Lower leg skin (tissue), 4 donors: ENCODE results near the gene EYS. TPM values are rescaled to one million over a fixed set of nuclear protein-coding genes. Genes with fewer than 3 reads are reported as not detected.

Source experiments
- DNase-seq, 2 donors: peaks; one replicate each; pipeline ENCODE4 v3.0.0-alpha.2; 2019; ENCODE audit warnings: low spot score in 2 of 2
- H3K4me3 ChIP-seq: fragments of 200-600 bp; sonication (generic); 2 replicates; pipeline ENCODE4 v1.5.1; 2017; ENCODE audit warnings: mild to moderate bottlenecking, low read depth; ENCODE audit not compliant: poor library complexity, severe bottlenecking
- POLR2A ChIP-seq, 2 donors: fragments of 450-650 bp; IDR thresholded peaks; one replicate each; pipeline ENCODE4 v1.6.1; 2016 to 2017; ENCODE audit warnings: antibody characterized with exemption in 2 of 2, mild to moderate bottlenecking in 1 of 2, moderate library complexity in 1 of 2
- WGBS, 2 donors: methylation state at CpG; one replicate each; pipeline ENCODE4 v1.1.5; 2018; 5-methylcytosine and 5-hydroxymethylcytosine counted together
- intact Hi-C: fragments of 100-400 bp; cut with DNase I; formaldehyde crosslinking; loops from one replicate; pipeline ENCODE4 v1.15.0; 2023; ENCODE audit warnings: low total_unique reads
- total RNA-seq, 4 donors: library from RNA; depleted of rRNA; stranded (reverse); fragments of >200 nt; gene quantifications; one replicate each; pipeline ENCODE4 v1.1.0, GENCODE V29; 2016
- TF ChIP-seq, protein P1 (sequence below), 3 donors: fragments of 450-650 bp; IDR thresholded peaks; one replicate each; pipeline ENCODE4 v1.5.1; 2016; ENCODE audit warnings: antibody characterized with exemption in 3 of 3, mild to moderate bottlenecking in 3 of 3, moderate library complexity in 2 of 3

EYS gene
- total RNA-seq, 4 donors from 2014 or later = 0.04 TPM; not detected in 3

DNA sequence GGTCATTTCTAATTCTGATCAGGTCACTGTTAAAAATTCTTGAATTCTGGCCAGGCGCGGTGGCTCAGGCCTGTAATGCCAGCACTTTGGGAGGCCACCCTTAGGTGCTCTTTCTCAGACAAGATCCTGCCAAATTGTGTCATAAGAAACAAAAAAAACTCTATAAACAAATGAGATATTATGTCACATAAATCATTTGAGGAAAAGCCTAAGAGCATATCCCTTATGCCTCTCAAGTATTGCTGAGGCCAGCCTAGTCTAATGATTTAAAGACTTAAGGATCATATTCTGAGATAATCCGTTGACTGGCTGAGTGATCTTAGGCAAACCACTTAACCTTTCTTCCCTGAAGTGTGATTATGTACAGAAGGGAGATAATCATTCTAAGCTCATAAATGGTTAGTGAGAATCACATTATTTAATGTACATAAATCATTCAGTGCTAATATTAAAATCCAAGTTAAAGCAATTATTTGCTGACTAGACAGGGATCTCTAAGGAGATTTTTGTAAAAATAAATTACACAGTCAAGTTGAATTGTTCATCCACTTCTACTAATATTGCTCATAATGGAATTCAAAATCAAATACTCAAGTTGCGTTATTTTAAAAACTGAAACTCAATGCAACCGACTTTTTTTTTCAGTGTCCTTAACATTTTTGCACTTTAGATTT is 1706.1 kb downstream of the EYS start:
- intact Hi-C loops = no loop called here
- no peak overlapping the region for H3K4me3 ChIP-seq
- DNase-seq = no peak
- WGBS, 2 donors = 84 to 86% methylated on average over 5 of the region's 5 CpGs
- TF ChIP-seq, protein P1, sequence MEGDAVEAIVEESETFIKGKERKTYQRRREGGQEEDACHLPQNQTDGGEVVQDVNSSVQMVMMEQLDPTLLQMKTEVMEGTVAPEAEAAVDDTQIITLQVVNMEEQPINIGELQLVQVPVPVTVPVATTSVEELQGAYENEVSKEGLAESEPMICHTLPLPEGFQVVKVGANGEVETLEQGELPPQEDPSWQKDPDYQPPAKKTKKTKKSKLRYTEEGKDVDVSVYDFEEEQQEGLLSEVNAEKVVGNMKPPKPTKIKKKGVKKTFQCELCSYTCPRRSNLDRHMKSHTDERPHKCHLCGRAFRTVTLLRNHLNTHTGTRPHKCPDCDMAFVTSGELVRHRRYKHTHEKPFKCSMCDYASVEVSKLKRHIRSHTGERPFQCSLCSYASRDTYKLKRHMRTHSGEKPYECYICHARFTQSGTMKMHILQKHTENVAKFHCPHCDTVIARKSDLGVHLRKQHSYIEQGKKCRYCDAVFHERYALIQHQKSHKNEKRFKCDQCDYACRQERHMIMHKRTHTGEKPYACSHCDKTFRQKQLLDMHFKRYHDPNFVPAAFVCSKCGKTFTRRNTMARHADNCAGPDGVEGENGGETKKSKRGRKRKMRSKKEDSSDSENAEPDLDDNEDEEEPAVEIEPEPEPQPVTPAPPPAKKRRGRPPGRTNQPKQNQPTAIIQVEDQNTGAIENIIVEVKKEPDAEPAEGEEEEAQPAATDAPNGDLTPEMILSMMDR (IDR thresholded peaks at IDR 0.05) = no peak
- TF ChIP-seq POLR2A (IDR thresholded peaks at IDR 0.05) = no peak

DNA sequence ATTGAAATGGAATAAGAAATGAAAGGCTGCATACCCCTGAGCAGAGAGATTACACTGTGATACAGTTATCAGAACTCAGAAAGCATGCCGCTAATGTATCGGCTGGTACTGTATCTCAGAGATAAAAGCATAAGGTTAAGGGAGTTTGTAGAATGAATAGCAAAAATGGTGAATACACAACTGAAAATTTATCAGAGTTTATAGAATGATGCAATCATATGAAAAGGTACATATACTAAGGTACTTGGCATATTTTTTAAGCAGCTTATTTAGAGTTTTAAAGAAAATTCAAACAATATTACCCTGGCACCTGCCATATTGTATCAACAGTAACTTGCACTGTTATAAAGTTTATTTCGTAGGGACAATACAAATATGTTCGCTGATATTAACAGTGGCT is 1707.4 kb downstream of the EYS start:
- no peak for TF ChIP-seq POLR2A (IDR thresholded peaks at IDR 0.05)
- TF ChIP-seq, protein P1 (IDR thresholded peaks at IDR 0.05) = no peak
- DNase-seq = no peak
- no peak overlapping the region for H3K4me3 ChIP-seq
- WGBS, 2 donors = 93% methylated on average over 4 of the region's 4 CpGs
- intact Hi-C loops = no loop called here

DNA sequence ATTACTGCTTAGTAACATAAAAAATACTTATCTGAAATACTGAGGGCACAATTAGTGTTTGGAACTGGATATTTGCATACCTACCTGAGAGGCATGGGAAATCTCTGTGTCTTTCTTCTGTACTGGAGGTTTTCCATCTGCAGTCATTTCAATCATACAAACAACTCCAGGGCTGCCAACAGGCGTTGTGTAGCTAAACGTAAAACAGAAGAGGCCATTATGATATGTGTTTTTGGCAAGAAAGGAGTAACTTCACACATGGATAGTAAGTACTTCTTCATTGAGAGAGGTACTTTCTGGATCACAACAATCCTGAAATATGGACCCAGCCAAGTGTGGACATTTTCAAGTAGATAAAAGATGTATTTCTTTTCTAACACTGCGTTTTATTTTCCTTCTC is 1708.0 kb downstream of the EYS start:
- intact Hi-C loops = no loop called here
- H3K4me3 ChIP-seq = no peak overlapping the region
- TF ChIP-seq, protein P1 (IDR thresholded peaks at IDR 0.05) = no peak
- no peak for TF ChIP-seq POLR2A (IDR thresholded peaks at IDR 0.05)
- DNase-seq = no peak
- WGBS, 2 donors = 38 to 49% methylated on average over 3 of the region's 3 CpGs

DNA sequence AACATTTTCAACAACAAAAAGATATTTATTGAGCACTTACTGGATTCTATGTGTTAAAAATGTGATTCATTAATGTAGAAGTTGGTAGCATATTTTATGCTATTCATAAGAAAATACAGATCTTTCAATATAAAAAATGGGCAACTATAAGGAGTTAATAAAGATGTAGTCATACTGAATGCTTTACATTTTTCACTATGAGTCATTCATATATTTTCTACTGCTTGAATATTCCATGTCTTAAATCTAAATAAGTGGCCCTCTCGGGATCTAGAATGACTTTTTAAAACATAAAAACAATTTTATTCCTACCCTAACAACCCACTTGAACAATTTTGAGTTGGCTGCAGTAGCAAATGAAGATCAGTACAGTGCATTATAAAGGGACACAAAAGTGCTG is 1709.3 kb downstream of the EYS start:
- 43 to 73% methylated on average over 1 of the region's 1 CpG for WGBS, 2 donors
- no peak overlapping the region for H3K4me3 ChIP-seq
- intact Hi-C loops = no loop called here
- no peak for DNase-seq
- TF ChIP-seq POLR2A (IDR thresholded peaks at IDR 0.05) = no peak
- TF ChIP-seq, protein P1 (IDR thresholded peaks at IDR 0.05) = no peak

DNA sequence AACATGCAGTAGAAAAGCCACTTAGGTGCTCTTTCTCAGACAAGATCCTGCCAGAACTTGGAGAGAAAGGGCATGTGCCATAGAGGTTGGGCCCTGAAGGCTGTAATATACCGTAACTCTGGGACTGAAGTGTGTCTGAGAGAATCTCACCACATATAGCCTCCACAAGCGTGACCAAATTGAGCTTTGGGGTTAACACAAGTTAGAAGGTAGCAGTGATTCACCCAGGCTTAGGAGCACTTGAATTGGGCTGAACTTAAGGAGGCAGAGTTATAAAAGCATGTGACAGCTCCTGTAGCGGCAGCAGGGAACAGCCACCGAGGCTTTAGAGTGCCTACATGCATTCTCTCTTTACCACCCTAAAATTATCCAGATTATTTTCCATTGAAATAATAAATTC is 1709.8 kb downstream of the EYS start:
- no peak overlapping the region for H3K4me3 ChIP-seq
- TF ChIP-seq, protein P1 (IDR thresholded peaks at IDR 0.05) = no peak
- no peak for TF ChIP-seq POLR2A (IDR thresholded peaks at IDR 0.05)
- no peak for DNase-seq
- 78 to 83% methylated on average over 4 of the region's 4 CpGs for whole genome bisulfite sequencing, 2 donors
- intact Hi-C loops = no loop called here

DNA sequence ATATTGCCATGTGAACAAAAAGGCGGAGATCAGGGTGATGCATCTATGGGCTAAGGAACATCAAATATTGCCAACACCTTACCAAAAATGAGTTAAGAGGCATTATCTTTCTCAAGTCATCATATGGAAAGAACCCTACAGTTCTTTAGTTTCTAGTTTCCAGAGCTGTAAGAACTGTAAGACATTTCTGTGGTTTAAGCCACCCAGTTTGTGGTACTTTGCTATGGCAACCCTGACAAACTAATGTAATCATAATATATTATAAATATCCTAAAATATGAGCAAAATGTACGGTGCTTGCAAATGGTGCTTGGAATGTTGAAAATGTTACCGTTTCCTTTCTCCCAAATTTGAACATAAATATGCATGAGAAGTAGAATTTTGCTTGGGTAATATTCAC is 1721.8 kb downstream of the EYS start:
- intact Hi-C loops = no loop called here
- no peak overlapping the region for H3K4me3 ChIP-seq
- DNase-seq = no peak
- 81 to 93% methylated on average over 3 of the region's 3 CpGs for WGBS, 2 donors
- no peak for TF ChIP-seq POLR2A (IDR thresholded peaks at IDR 0.05)
- TF ChIP-seq, protein P1 (IDR thresholded peaks at IDR 0.05) = no peak
